Liver (tissue), 9 donors: ENCODE results near the gene ALDH1A2. TPM values are rescaled to one million over a fixed set of nuclear protein-coding genes. Genes with fewer than 3 reads are reported as not detected.

Source experiments
- DNase-seq: peaks from one replicate; pipeline ENCODE4 v3.0.0-alpha.2; 2017; ENCODE audit warnings: low spot score
- H3K27ac ChIP-seq, 2 donors: one replicate each; pipeline ENCODE4 v1.7.0; 2013; ENCODE audit warnings: inconsistent platforms in 2 of 2, low read length in 2 of 2, control low read depth in 1 of 2, low read depth in 1 of 2, mild to moderate bottlenecking in 1 of 2
- H3K27me3 ChIP-seq, 4 donors: one replicate each; pipeline versions ENCODE4 v1.6.1 to v1.7.0; 2013; ENCODE audit warnings: low read length in 3 of 4, inconsistent platforms in 1 of 4, mild to moderate bottlenecking in 1 of 4, moderate library complexity in 1 of 4; ENCODE audit not compliant: control insufficient read depth in 4 of 4, insufficient read depth in 4 of 4
- H3K36me3 ChIP-seq, 4 donors: one replicate each; pipeline versions ENCODE4 v1.6.1 to v1.7.0; 2013; ENCODE audit warnings: low read length in 3 of 4, mild to moderate bottlenecking in 3 of 4, low read depth in 1 of 4, moderate library complexity in 1 of 4; ENCODE audit not compliant: control insufficient read depth in 4 of 4, insufficient read depth in 3 of 4
- H3K4me1 ChIP-seq, 4 donors: one replicate each; pipeline versions ENCODE4 v1.6.1 to v1.7.0; 2013; ENCODE audit warnings: low read length in 3 of 4, mild to moderate bottlenecking in 3 of 4, moderate library complexity in 1 of 4; ENCODE audit not compliant: control insufficient read depth in 4 of 4, insufficient read depth in 4 of 4
- H3K4me3 ChIP-seq, 3 donors: one replicate each; pipeline versions ENCODE4 v1.6.1 to v1.7.0; 2013; ENCODE audit warnings: low read length in 3 of 3, control low read depth in 1 of 3, low read depth in 1 of 3, mild to moderate bottlenecking in 1 of 3
- H3K9ac ChIP-seq, 2 donors: one replicate each; pipeline ENCODE4 v1.7.0; 2013; ENCODE audit warnings: low read length in 2 of 2, mild to moderate bottlenecking in 2 of 2, moderate library complexity in 2 of 2, control low read depth in 1 of 2, low read depth in 1 of 2
- H3K9me3 ChIP-seq, 4 donors: one replicate each; pipeline versions ENCODE4 v1.6.1 to v1.7.0; 2013; ENCODE audit warnings: low read length in 3 of 4; ENCODE audit not compliant: control insufficient read depth in 4 of 4
- EGR1 ChIP-seq, 2 donors: IDR thresholded peaks; 2 replicates each; pipeline ENCODE4 v1.6.1; 2016 to 2018; ENCODE audit warnings: antibody characterized with exemption in 2 of 2, low read depth in 2 of 2
- FOXA1 ChIP-seq: IDR thresholded peaks from 2 replicates; pipeline ENCODE4 v1.6.1; 2016; ENCODE audit warnings: antibody characterized with exemption
- FOXA2 ChIP-seq: IDR thresholded peaks from 2 replicates; pipeline ENCODE4 v1.6.1; 2016; ENCODE audit warnings: antibody characterized with exemption
- GABPA ChIP-seq, 2 donors: IDR thresholded peaks in 1 of 2; conservative IDR thresholded peaks in 1 of 2; 2 replicates each; pipeline ENCODE4 v1.6.1; 2016; ENCODE audit warnings: antibody characterized with exemption in 2 of 2, mild to moderate bottlenecking in 1 of 2, moderate library complexity in 1 of 2
- HNF4A ChIP-seq, 2 donors: conservative IDR thresholded peaks; 2 replicates each; pipeline ENCODE4 v1.6.1; 2016; ENCODE audit warnings: antibody characterized with exemption in 2 of 2, mild to moderate bottlenecking in 2 of 2
- NR2F2 ChIP-seq: IDR thresholded peaks from 2 replicates; pipeline ENCODE4 v1.6.1; 2016; ENCODE audit warnings: antibody characterized with exemption
- RAD21 ChIP-seq, 2 donors: IDR thresholded peaks; 2 replicates each; pipeline ENCODE4 v1.6.1; 2016; ENCODE audit warnings: antibody characterized with exemption in 2 of 2, mild to moderate bottlenecking in 2 of 2
- SP1 ChIP-seq: IDR thresholded peaks from 2 replicates; pipeline ENCODE4 v1.6.1; 2018; ENCODE audit warnings: antibody characterized with exemption, mild to moderate bottlenecking
- TAF1 ChIP-seq: conservative IDR thresholded peaks from 2 replicates; pipeline ENCODE4 v1.6.1; 2016; ENCODE audit warnings: antibody characterized with exemption, mild to moderate bottlenecking
- WGBS: extraction: QIAGEN DNeasy Blood & Tissue Kit; methylation state at CpG from one replicate; pipeline ENCODE4 v1.1.7; 2013; 5-methylcytosine and 5-hydroxymethylcytosine counted together
- polyA plus RNA-seq, 2 donors: library from polyadenylated mRNA; stranded (reverse) in 1 of 2; unstranded in 1 of 2; fragments of 200-250 nt in 1 of 2; fragments of >200 nt in 1 of 2; fragmentation: Nextera tagmentation in 1 of 2; extraction: Ambion mirVana in 1 of 2; gene quantifications; one replicate each; pipeline versions ENCODE4 v1.2.1 to v1.2.3, GENCODE V29; 2013 to 2015
- total RNA-seq, 2 donors: library from RNA; depleted of rRNA; stranded (reverse); fragments of >200 nt; gene quantifications; one replicate each; pipeline ENCODE4 v1.2.3, GENCODE V29; 2014
- TF ChIP-seq, protein P1 (sequence below): fragments of 150-350 bp; IDR thresholded peaks from 2 replicates; pipeline ENCODE4 v1.5.1; 2017; ENCODE audit warnings: improper control_type of control experiment, low read depth, low read length; ENCODE audit not compliant: missing input control
- TF ChIP-seq, protein P2 (sequence below): IDR thresholded peaks from 2 replicates; pipeline ENCODE4 v1.6.1; 2016; ENCODE audit warnings: antibody characterized with exemption
- TF ChIP-seq, protein P3 (sequence below): IDR thresholded peaks from 2 replicates; pipeline ENCODE4 v1.6.1; 2016; ENCODE audit warnings: antibody characterized with exemption, mild to moderate bottlenecking
- TF ChIP-seq, protein P4 (sequence below): IDR thresholded peaks from 2 replicates; pipeline ENCODE4 v1.6.1; 2016; ENCODE audit warnings: antibody characterized with exemption
- donor health status: healthy.
- donor health status: healthy.
- donor health status: healthy.
- donor health status: healthy.
- donor health status: healthy.

ALDH1A2 gene
- total and polyA plus RNA-seq, 4 donors = 1.2 to 22.7 (median 14.0) TPM

DNA sequence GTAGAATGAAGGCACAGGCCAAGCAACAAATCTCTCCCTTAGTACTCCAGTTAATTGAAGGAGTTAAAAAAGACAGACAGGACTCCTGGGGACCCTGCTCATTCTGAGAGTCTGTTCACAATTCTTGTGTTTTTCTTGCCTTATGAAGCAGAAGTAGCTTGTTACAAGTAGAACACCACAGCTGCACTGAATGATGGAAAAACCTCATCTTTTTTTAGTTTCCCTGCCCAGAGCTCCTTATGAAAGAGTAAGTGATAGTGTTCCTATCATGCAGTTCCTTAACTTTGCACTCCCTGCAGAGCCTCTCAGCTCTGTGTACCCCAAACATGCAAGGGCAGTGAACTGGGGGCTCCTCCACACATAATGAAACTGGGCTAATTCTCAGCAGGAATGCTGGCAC lies 95.5 kb downstream of the ALDH1A2 start:
- Histone ChIP-seq H3K27me3 (no peaks in the 10 kb centered on the region), H3K36me3 (no peaks in the 10 kb centered on the region), H3K4me3 (no peak overlapping the region), H3K9me3 (no peaks in the 10 kb centered on the region), H3K4me1 (no peaks in the 10 kb centered on the region), H3K9ac (no peak overlapping the region), H3K27ac (no peak overlapping the region)
- no peak for DNase-seq
- TF ChIP-seq, protein P1, sequence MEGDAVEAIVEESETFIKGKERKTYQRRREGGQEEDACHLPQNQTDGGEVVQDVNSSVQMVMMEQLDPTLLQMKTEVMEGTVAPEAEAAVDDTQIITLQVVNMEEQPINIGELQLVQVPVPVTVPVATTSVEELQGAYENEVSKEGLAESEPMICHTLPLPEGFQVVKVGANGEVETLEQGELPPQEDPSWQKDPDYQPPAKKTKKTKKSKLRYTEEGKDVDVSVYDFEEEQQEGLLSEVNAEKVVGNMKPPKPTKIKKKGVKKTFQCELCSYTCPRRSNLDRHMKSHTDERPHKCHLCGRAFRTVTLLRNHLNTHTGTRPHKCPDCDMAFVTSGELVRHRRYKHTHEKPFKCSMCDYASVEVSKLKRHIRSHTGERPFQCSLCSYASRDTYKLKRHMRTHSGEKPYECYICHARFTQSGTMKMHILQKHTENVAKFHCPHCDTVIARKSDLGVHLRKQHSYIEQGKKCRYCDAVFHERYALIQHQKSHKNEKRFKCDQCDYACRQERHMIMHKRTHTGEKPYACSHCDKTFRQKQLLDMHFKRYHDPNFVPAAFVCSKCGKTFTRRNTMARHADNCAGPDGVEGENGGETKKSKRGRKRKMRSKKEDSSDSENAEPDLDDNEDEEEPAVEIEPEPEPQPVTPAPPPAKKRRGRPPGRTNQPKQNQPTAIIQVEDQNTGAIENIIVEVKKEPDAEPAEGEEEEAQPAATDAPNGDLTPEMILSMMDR = no peak
- TF ChIP-seq GABPA (IDR thresholded peaks at IDR 0.05 in 1 of 2, conservative IDR thresholded peaks at IDR 0.05 in 1 of 2) (no peak), HNF4A (conservative IDR thresholded peaks at IDR 0.05) (no peak), FOXA1 (no peak)
- TF ChIP-seq, protein P2, sequence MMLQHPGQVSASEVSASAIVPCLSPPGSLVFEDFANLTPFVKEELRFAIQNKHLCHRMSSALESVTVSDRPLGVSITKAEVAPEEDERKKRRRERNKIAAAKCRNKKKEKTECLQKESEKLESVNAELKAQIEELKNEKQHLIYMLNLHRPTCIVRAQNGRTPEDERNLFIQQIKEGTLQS = no peak

DNA sequence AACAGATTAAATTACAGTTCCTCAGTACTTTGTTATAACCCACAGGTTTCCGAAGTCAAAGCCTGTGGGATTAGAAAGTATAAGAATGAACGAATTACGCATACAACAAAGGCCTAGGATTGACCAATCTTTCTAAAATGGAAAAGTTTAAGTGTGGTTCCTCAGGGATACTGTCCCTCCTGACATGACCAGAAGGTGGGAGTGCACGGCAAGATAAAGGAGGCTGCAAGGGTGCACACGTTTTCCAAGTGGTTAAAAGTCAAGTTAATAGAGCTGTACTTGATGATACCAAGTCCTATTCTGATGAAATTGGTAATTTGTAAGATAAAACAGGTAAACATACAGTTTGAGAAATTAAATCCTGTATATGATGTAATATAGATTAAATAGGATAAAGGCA lies 96.2 kb downstream of the ALDH1A2 start:
- Histone ChIP-seq H3K9ac (no peak overlapping the region), H3K36me3 (no peaks in the 10 kb centered on the region), H3K27ac (no peak overlapping the region), H3K27me3 (no peaks in the 10 kb centered on the region), H3K9me3 (no peaks in the 10 kb centered on the region), H3K4me1 (no peaks in the 10 kb centered on the region), H3K4me3 (no peak overlapping the region)
- no peak for TF ChIP-seq EGR1 (IDR thresholded peaks at IDR 0.05; ENCODE audit: low read depth in 2 of 2)
- peak in 1 of 2 donors; percentile 20 for TF ChIP-seq RAD21 (IDR thresholded peaks at IDR 0.05)
- TF ChIP-seq FOXA1 = no peak
- TF ChIP-seq, protein P3, sequence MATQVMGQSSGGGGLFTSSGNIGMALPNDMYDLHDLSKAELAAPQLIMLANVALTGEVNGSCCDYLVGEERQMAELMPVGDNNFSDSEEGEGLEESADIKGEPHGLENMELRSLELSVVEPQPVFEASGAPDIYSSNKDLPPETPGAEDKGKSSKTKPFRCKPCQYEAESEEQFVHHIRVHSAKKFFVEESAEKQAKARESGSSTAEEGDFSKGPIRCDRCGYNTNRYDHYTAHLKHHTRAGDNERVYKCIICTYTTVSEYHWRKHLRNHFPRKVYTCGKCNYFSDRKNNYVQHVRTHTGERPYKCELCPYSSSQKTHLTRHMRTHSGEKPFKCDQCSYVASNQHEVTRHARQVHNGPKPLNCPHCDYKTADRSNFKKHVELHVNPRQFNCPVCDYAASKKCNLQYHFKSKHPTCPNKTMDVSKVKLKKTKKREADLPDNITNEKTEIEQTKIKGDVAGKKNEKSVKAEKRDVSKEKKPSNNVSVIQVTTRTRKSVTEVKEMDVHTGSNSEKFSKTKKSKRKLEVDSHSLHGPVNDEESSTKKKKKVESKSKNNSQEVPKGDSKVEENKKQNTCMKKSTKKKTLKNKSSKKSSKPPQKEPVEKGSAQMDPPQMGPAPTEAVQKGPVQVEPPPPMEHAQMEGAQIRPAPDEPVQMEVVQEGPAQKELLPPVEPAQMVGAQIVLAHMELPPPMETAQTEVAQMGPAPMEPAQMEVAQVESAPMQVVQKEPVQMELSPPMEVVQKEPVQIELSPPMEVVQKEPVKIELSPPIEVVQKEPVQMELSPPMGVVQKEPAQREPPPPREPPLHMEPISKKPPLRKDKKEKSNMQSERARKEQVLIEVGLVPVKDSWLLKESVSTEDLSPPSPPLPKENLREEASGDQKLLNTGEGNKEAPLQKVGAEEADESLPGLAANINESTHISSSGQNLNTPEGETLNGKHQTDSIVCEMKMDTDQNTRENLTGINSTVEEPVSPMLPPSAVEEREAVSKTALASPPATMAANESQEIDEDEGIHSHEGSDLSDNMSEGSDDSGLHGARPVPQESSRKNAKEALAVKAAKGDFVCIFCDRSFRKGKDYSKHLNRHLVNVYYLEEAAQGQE = no peak
- TF ChIP-seq FOXA2 = no peak
- no peak for TF ChIP-seq SP1
- TF ChIP-seq, protein P2 = no peak
- TF ChIP-seq TAF1 = no peak
- TF ChIP-seq, protein P1 = peak; percentile 8
- TF ChIP-seq, protein P4, sequence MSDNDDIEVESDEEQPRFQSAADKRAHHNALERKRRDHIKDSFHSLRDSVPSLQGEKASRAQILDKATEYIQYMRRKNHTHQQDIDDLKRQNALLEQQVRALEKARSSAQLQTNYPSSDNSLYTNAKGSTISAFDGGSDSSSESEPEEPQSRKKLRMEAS = no peak
- TF ChIP-seq NR2F2 = no peak
- 80% methylated on average over 5 of the region's 5 CpGs for WGBS
- no peak for DNase-seq
